Duodenal mucosa (tissue), 2 donors: ENCODE data around the gene DENND5B.
"Not testable (repeated sequence)": the region's sequence is repeated elsewhere in the genome, so short reads cannot be mapped to it uniquely, and the experiment has no call there.

ENCODE experiments used
- H3K27ac ChIP-seq: one replicate; pipeline ENCODE4 v1.7.0; 2013; ENCODE audit warnings: low read depth, low read length
- H3K27me3 ChIP-seq, 2 donors: one replicate each; pipeline ENCODE4 v1.7.0; 2013; ENCODE audit warnings: low read length in 2 of 2, control low read depth in 1 of 2; ENCODE audit not compliant: insufficient read depth in 2 of 2, control insufficient read depth in 1 of 2
- H3K36me3 ChIP-seq, 2 donors: one replicate each; pipeline ENCODE4 v1.7.0; 2013; ENCODE audit warnings: low read length in 2 of 2, control low read depth in 1 of 2; ENCODE audit not compliant: insufficient read depth in 2 of 2, control insufficient read depth in 1 of 2
- H3K4me1 ChIP-seq, 2 donors: one replicate each; pipeline ENCODE4 v1.7.0; 2013; ENCODE audit warnings: low read length in 2 of 2, control low read depth in 1 of 2; ENCODE audit not compliant: insufficient read depth in 2 of 2, control insufficient read depth in 1 of 2
- H3K4me3 ChIP-seq, 2 donors: one replicate each; pipeline ENCODE4 v1.7.0; 2013; ENCODE audit warnings: low read length in 2 of 2, low read depth in 1 of 2
- H3K9ac ChIP-seq, 2 donors: one replicate each; pipeline ENCODE4 v1.7.0; 2013; ENCODE audit warnings: low read length in 2 of 2, low read depth in 1 of 2
- H3K9me3 ChIP-seq, 2 donors: one replicate each; pipeline ENCODE4 v1.7.0; 2013; ENCODE audit warnings: low read length in 2 of 2, control low read depth in 1 of 2; ENCODE audit not compliant: control insufficient read depth in 1 of 2

The DENND5B gene

GRCh38 chr12:31620311-31620710, 29.4 kb upstream of the DENND5B start:
- Histone ChIP-seq H3K4me3 (no peak overlapping the region), H3K9me3 (no peaks in the 10 kb centered on the region), H3K9ac (no peak overlapping the region), H3K4me1 (peaks cover 14% of the 10 kb centered on the region in 2 donors), H3K27me3 (no peaks in the 10 kb centered on the region), H3K27ac (no peak overlapping the region), H3K36me3 (no peaks in the 10 kb centered on the region)

- no peaks in the 10 kb centered on the region for H3K36me3 ChIP-seq
- H3K9ac ChIP-seq, result no peak overlapping the region
- H3K4me1 ChIP-seq, result peaks cover 14% of the 10 kb centered on the region in 2 donors
- H3K27me3 ChIP-seq, result no peaks in the 10 kb centered on the region
- H3K4me3 ChIP-seq, result no peak overlapping the region
- H3K27ac ChIP-seq, result no peak overlapping the region
- H3K9me3 ChIP-seq, result no peaks in the 10 kb centered on the region
Measured at GRCh38 chr12:31618228-31619025, 27.5 kb upstream of the DENND5B start.

DNA sequence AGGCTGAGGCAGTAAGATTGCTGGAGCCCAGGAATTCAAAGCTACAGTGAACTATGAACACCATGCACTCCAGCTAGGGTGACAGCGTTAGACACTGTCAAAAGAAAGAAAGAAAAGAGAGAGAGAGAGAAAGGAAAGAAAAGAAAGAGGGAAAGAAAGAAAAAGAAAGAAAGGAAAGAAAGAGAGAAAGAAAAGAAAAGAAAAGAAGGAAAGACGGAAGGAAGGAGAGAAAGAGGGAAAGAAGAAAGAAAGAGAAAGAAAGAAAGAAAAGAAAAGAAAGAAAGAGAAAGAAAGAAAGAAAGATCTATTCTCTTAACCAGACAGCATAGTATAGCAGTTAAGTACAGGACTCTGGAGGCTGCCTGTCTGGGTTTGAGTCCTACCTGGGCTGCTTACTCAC, 21.9 kb upstream of the DENND5B start:
- Histone ChIP-seq H3K36me3 (no peaks in the 10 kb centered on the region), H3K4me3 (no peak overlapping the region), H3K27ac (no peak overlapping the region), H3K9ac (no peak overlapping the region), H3K9me3 (peaks cover 9 to 13% of the 10 kb centered on the region in 2 donors), H3K27me3 (no peaks in the 10 kb centered on the region), H3K4me1 (no peaks in the 10 kb centered on the region)

DNA sequence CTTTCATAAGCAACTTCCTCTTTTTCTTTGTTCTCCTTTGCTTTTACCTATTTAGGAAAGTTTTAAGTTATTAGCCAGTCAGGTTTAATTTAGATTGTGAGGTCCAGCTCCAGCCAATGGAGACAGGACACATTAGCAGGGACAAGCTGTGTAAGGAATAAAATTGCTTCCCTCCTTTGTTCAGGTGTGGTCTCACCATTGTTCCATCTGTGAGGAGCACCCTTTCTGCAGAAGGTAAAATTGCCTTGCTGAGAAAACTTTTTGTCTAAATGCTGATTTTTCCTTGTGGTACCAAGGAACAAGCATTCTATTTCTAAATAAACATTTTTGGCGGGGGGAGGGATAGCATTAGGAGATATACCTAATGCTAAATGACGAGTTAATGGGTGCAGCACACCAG, 17.4 kb upstream of the DENND5B start:
- H3K27me3 ChIP-seq, H3K4me1 ChIP-seq, H3K9ac ChIP-seq, H3K36me3 ChIP-seq, H3K4me3 ChIP-seq, H3K27ac ChIP-seq: not testable (repeated sequence)
- peaks cover 10 to 14% of the 10 kb centered on the region in 2 donors for H3K9me3 ChIP-seq

- Histone ChIP-seq H3K27ac (no peak overlapping the region), H3K9ac (no peak overlapping the region), H3K4me3 (no peak overlapping the region), H3K27me3 (no peaks in the 10 kb centered on the region), H3K4me1 (no peaks in the 10 kb centered on the region), H3K9me3 (peaks cover 10 to 14% of the 10 kb centered on the region in 2 donors), H3K36me3 (no peaks in the 10 kb centered on the region)
Measured at GRCh38 chr12:31605531-31605930, 14.6 kb upstream of the DENND5B start.

- H3K9me3 ChIP-seq, result peaks cover 7% of the 10 kb centered on the region in 2 donors
- H3K9ac ChIP-seq, result no peak overlapping the region
- H3K27me3 ChIP-seq, result no peaks in the 10 kb centered on the region
- no peak overlapping the region for H3K27ac ChIP-seq
- no peak overlapping the region for H3K4me3 ChIP-seq
- H3K4me1 ChIP-seq, result no peaks in the 10 kb centered on the region
- H3K36me3 ChIP-seq, result no peaks in the 10 kb centered on the region
Measured at GRCh38 chr12:31603546-31604009, 12.6 kb upstream of the DENND5B start.

GRCh38 chr12:31600750-31601149, 9.8 kb upstream of the DENND5B start:
- Histone ChIP-seq H3K27me3 (no peaks in the 10 kb centered on the region), H3K9me3 (no peaks in the 10 kb centered on the region), H3K9ac (no peak overlapping the region), H3K4me1 (no peaks in the 10 kb centered on the region), H3K4me3 (no peak overlapping the region), H3K36me3 (no peaks in the 10 kb centered on the region), H3K27ac (no peak overlapping the region)

DNA sequence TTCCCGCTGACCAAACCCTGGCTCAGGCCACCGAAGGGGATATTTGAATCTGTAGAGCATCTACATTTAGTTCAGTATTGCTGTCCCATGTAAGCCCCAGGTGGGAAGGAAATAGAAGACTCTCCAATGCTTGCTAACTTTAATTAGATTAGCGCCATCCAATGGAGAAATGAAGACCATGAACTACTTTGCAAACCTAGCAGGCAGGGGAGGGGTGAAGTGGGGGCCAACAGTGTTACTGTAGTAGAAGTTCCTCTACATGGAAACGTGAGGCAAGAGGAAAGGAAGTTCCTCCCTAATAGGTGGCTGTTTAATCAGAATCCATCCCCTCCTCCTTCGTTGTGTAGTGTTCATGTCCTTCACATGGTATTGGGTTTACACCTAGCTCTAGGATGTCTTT, 9.3 kb upstream of the DENND5B start:
- Histone ChIP-seq H3K9ac (no peak overlapping the region), H3K4me1 (no peaks in the 10 kb centered on the region), H3K9me3 (no peaks in the 10 kb centered on the region), H3K4me3 (no peak overlapping the region), H3K27ac (no peak overlapping the region), H3K36me3 (no peaks in the 10 kb centered on the region), H3K27me3 (no peaks in the 10 kb centered on the region)

DNA sequence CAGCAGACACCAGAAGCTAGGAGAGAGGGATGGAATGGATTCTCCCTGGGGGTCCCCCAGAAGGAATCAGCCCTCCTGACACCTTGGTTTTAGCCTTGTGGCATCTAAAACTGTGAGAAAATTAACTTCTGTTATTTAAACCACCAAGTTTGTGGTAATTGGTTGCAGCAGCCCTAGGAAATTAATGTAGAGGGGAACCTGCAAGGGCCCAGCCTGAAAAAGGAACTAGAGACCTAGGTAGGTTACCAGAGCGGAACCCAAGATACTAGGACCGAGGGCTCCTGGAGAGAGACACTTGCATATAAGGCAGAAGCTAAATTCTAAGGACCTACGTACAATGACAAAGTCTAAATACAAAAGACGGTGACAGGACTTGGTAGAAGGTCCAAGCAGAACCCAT, 8.1 kb upstream of the DENND5B start:
- Histone ChIP-seq H3K9me3 (no peaks in the 10 kb centered on the region), H3K4me1 (no peaks in the 10 kb centered on the region), H3K4me3 (no peak overlapping the region), H3K36me3 (no peaks in the 10 kb centered on the region), H3K27me3 (no peaks in the 10 kb centered on the region), H3K9ac (no peak overlapping the region), H3K27ac (no peak overlapping the region)

GRCh38 chr12:31597066-31597465, 6.1 kb upstream of the DENND5B start:
- no peak overlapping the region for H3K27ac ChIP-seq
- no peaks in the 10 kb centered on the region for H3K27me3 ChIP-seq
- no peaks in the 10 kb centered on the region for H3K4me1 ChIP-seq
- H3K9me3 ChIP-seq, result no peaks in the 10 kb centered on the region
- H3K9ac ChIP-seq, result no peak overlapping the region
- H3K36me3 ChIP-seq, result no peaks in the 10 kb centered on the region
- H3K4me3 ChIP-seq, result no peak overlapping the region
